ENCODE measurements around the gene ZC3H13.

- TF ChIP-seq CTCF (conservative IDR thresholded peaks at IDR 0.05; ENCODE audit: low read depth, low read length) (no peak), SMC3 (IDR thresholded peaks at IDR 0.05; ENCODE audit: low read depth, low read length) (no peak)
Measured at GRCh38 chr13:46077265-46077664, 24.7 kb upstream of the ZC3H13 start.

Data from IMR-90 (cell line).